Stimulated activated naive B cell treated with anti-CD40 and anti-IgM and Interleukin-4, amounts not matched to agents 10 μg/mL and 1 μg/mL and 100 μg/mL, for 72 hours (primary cell): Measurements from ENCODE around the gene ITGA8.
"Not testable (repeated sequence)": the region's sequence is repeated elsewhere in the genome, so short reads cannot be mapped to it uniquely, and the experiment has no call there.

Experiments
- ATAC-seq, 2 donors: fragments of 150-1000 bp; cut with Tn5 transposase; replicated peaks; 2 replicates each; pipeline ENCODE4 v1.10.0; 2021; ENCODE audit warnings: moderate library complexity in 1 of 2
- DNase-seq: peaks from one replicate; pipeline ENCODE4 v3.0.0; 2021
- H3K27ac Mint-ChIP-seq: one replicate; pipeline ENCODE4 v1.8.0; 2022; ENCODE audit warnings: mild to moderate bottlenecking, mixed read lengths
- H3K27me3 Mint-ChIP-seq, 2 donors: one replicate each; pipeline ENCODE4 v1.8.0; 2022; ENCODE audit warnings: mixed read lengths in 2 of 2
- H3K36me3 Mint-ChIP-seq, 2 donors: one replicate each; pipeline ENCODE4 v1.8.0; 2022; ENCODE audit warnings: mixed read lengths in 2 of 2, mild to moderate bottlenecking in 1 of 2
- H3K4me1 Mint-ChIP-seq, 2 donors: one replicate each; pipeline ENCODE4 v1.8.0; 2022; ENCODE audit warnings: mixed read lengths in 2 of 2, mild to moderate bottlenecking in 1 of 2
- H3K4me3 Mint-ChIP-seq, 2 donors: one replicate each; pipeline ENCODE4 v1.8.0; 2022; ENCODE audit warnings: mild to moderate bottlenecking in 2 of 2, mixed read lengths in 2 of 2, moderate library complexity in 1 of 2
- H3K9me3 Mint-ChIP-seq, 2 donors: one replicate each; pipeline ENCODE4 v1.8.0; 2022; ENCODE audit warnings: mixed read lengths in 2 of 2, mild to moderate bottlenecking in 1 of 2

The ITGA8 gene

DNA sequence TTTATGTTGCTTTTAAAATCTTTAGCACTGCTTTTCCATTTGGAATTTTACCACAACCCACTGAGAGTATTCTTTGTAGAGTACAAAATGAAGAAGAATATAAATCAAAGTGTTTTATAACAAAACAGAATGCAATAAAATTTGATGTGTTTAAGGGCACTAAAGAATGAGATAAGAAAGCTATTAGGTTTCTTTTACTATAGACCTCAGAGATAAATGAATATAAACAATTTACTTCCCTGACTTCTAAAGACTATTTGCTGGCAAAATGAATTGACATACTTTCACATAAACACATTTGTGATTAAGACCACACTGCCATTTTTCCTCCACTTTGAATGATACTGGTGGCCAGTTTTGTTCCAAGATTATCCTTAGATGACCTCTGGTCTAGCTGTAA lies 124.5 kb downstream of the ITGA8 start:
- Mint-ChIP-seq H3K4me3 (no peak overlapping the region), H3K27me3 (peaks cover 3 to 6% of the 10 kb centered on the region in 2 donors), H3K4me1 (no peaks in the 10 kb centered on the region), H3K36me3 (no peaks in the 10 kb centered on the region), H3K9me3 (peaks cover 10 to 12% of the 10 kb centered on the region in 2 donors), H3K27ac (no peak overlapping the region)
- ATAC-seq (no peak), DNase-seq (no peak)

DNA sequence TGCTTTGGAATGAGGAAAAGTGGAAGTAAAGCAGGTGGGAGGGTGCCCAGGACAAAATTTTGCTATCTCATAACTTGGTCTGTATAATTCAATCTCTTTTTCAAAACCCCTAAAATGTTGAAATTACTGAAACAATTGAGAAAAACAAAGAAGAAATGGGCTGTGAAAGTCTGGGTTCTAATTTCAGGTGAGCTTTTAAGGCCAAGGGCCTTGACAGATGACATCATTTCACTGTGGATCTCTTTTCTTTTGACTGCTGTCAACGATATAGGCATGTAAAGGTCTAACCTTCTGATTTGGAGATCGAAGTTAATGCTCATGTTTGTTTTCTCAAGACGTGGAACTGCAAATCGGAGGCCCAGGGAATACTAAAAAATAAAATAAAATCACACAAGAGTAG lies 127.8 kb downstream of the ITGA8 start:
- H3K36me3 Mint-ChIP-seq: no peaks in the 10 kb centered on the region

DNA sequence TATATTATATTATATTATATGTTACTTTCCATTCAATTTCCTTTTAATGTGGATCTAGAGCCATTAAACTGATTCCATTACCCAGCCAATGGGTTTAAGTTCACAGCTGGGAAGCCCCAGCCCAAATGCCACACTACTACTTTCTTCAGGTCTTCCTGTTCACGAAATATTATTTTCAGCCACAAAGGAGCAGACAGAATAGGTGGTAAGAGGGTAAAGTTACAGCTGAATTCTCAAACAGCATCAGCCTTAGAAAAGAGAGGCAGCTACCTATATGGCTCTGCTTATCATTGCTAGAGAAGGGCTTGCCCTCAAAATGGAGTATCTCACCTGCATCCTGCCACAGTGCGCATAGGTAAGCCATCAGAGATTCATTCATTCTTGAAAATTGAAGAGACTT lies 128.3 kb downstream of the ITGA8 start:
- Mint-ChIP-seq H3K4me3 (no peak overlapping the region), H3K9me3 (peaks cover 10 to 12% of the 10 kb centered on the region in 2 donors), H3K36me3 (no peaks in the 10 kb centered on the region), H3K27ac (no peak overlapping the region), H3K27me3 (no peaks in the 10 kb centered on the region), H3K4me1 (no peaks in the 10 kb centered on the region)
- ATAC-seq (no peak), DNase-seq (no peak)

More for the DNA sequence above, 127.8 kb downstream of the ITGA8 start:
- DNase-seq (no peak), ATAC-seq (no peak)
- H3K27ac Mint-ChIP-seq: no peak overlapping the region
- H3K27me3 Mint-ChIP-seq: no peaks in the 10 kb centered on the region
- no peaks in the 10 kb centered on the region for H3K4me1 Mint-ChIP-seq
- H3K9me3 Mint-ChIP-seq: peaks cover 10 to 12% of the 10 kb centered on the region in 2 donors
- H3K4me3 Mint-ChIP-seq: no peak overlapping the region

DNA sequence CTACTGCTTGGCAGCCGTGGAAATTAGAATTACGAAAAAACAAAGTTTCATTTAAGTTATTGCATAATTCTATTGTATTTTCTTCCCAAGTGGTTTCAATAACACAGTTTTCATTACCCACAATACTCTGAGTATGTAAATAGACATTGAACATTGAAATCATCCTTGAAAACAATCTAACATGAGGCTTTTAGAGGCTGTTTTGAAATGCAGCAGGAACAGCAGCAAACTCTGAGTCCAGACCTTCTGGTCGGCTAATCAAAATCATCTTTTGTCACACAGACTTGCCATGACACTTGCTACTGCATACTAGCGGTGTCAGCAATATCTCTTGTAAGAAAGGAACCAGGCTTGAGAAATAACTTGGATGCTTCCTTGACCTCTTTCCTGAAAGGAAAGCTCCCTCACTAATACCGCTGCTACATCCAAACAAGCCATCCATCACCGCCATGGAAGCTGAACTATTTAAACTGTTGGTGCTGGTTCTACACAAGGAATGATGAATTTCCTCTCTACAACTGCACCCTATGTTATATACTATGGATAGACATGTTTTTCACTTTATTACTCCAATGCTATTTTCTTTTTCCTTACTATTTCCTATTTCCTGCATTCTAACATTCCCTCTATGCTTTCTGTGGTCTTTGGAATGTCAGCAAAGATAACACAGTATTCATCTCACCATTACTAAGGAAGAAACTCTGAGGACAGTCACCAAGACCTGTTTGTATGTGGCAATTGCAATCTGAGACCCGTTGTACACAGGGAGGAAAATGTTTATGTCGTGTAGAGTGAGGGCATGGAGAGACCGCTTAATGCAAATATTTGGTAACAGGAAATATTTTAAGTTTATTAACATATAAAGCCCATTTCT lies 130.8 kb downstream of the ITGA8 start:
- Mint-ChIP-seq H3K27ac (no peak overlapping the region), H3K4me1 (no peaks in the 10 kb centered on the region), H3K27me3 (no peaks in the 10 kb centered on the region), H3K9me3 (peaks cover 10 to 12% of the 10 kb centered on the region in 2 donors), H3K36me3 (no peaks in the 10 kb centered on the region), H3K4me3 (no peak overlapping the region)
- DNase-seq (no peak), ATAC-seq (no peak)

DNA sequence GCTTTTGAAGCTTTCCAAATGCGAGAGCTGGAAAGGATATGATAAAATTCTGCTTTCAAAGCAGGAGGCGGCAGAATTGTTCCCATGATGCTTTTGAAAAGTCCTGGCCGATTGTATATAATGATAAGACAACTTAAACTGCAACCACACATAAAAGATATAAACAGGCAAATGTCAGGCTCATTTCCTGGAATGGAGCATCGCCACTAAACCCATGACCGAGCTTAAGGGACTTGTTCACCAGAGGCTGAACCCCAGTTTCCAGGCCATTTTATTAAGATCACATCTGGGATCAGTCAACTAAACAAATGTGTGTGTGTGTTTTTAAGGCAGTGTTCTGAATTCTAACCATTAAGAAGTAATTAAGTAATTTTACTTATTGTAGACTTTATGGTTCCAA lies 131.6 kb downstream of the ITGA8 start:
- Mint-ChIP-seq H3K9me3 (peaks cover 6 to 12% of the 10 kb centered on the region in 2 donors), H3K27me3 (no peaks in the 10 kb centered on the region), H3K4me1 (no peaks in the 10 kb centered on the region), H3K36me3 (no peaks in the 10 kb centered on the region), H3K4me3 (no peak overlapping the region), H3K27ac (no peak overlapping the region)
- no peak for DNase-seq
- ATAC-seq: no peak

DNA sequence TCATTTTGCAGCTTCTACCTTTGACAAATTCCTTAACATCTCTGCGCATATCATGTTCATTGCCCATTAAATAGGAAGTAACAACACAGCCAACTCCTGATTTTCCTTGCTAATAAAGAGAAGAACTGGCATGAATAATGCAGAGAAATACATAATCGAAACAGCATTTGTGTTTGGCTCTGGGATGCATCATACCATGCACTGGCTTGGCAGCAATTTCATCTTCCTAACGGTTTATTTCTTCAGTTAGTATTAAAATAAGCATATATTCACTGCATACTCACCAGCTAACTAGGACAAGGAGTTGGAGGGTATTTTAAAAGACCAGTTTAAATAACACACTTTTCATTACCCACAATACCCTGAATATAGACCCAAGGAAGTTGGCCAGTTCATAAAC lies 132.5 kb downstream of the ITGA8 start:
- Mint-ChIP-seq H3K27ac (no peak overlapping the region), H3K9me3 (peaks cover 6 to 11% of the 10 kb centered on the region in 2 donors), H3K4me1 (no peaks in the 10 kb centered on the region), H3K27me3 (no peaks in the 10 kb centered on the region), H3K36me3 (no peaks in the 10 kb centered on the region), H3K4me3 (no peak overlapping the region)
- no peak for DNase-seq
- ATAC-seq: no peak

DNA sequence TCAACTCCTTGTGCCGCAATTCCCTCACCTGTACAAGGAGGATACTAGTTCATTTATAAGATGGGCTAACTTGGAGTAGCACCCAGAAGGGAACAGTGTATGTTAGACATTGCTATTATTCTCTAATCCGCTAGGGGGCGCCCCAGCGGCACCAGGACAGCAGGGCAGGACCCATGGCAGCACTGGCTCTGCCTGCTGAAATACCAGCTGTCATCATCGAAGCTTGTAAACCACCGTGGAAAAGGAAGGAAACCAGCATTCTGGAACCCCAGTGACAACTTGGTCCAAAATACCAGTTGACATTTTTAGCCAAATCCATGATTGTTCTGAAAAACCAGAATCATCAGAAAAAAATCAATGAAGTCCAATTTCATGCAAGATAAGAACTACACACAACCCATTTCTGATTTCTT lies 134.4 kb downstream of the ITGA8 start:
- no peaks in the 10 kb centered on the region for H3K4me1 Mint-ChIP-seq
- peaks cover 7% of the 10 kb centered on the region in 2 donors for H3K9me3 Mint-ChIP-seq
- no peak overlapping the region for H3K27ac Mint-ChIP-seq
- no peaks in the 10 kb centered on the region for H3K27me3 Mint-ChIP-seq
- DNase-seq (peak; percentile 1), ATAC-seq (peak; percentile 65 to 80)
- H3K36me3 Mint-ChIP-seq: no peaks in the 10 kb centered on the region
- no peak overlapping the region for H3K4me3 Mint-ChIP-seq

DNA sequence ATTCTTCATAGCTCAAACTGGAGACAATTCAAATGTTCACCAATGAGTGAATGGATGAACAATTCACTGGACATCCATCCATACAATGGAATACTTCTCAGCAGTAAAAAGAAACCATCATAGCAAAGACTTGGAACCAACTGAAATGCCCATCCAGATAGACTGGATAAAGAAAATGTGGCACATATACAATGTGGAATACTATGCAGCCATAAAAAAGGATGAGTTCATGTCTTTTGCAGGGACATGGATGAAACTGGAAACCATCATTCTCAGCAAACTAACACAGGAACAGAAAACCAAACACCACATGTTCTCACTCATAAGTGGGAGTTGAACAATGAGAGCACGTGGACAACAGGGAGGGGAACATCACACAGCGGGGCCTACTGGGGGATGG lies 136.8 kb downstream of the ITGA8 start:
- H3K27ac Mint-ChIP-seq, DNase-seq, H3K4me3 Mint-ChIP-seq, H3K9me3 Mint-ChIP-seq, H3K27me3 Mint-ChIP-seq, ATAC-seq, H3K36me3 Mint-ChIP-seq, H3K4me1 Mint-ChIP-seq: not testable (repeated sequence)

DNA sequence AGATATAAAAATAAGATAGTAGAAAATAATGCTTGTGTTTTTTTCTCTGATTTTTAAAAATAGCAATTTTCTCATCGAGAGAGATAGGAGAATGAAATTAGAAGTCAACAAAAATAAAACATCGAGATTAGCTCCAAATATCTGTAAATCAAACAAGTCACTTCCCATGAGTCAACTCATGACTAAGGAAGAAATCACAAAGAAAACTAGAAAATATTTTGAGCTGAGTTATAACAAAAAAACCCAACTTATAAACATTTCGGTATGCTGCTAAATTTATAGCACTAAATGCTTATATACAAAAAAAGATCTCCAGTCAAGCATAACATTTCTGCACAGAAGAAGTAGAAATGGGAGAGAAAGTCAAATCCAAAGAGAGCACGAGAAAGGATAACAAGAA lies 140.1 kb downstream of the ITGA8 start:
- no peak overlapping the region for H3K4me3 Mint-ChIP-seq
- no peaks in the 10 kb centered on the region for H3K36me3 Mint-ChIP-seq
- H3K9me3 Mint-ChIP-seq: peaks cover 7 to 8% of the 10 kb centered on the region in 2 donors
- H3K4me1 Mint-ChIP-seq: no peaks in the 10 kb centered on the region
- ATAC-seq (no peak), DNase-seq (no peak)
- H3K27me3 Mint-ChIP-seq: peaks cover 0 to 5% of the 10 kb centered on the region in 2 donors
- H3K27ac Mint-ChIP-seq: no peak overlapping the region

DNA sequence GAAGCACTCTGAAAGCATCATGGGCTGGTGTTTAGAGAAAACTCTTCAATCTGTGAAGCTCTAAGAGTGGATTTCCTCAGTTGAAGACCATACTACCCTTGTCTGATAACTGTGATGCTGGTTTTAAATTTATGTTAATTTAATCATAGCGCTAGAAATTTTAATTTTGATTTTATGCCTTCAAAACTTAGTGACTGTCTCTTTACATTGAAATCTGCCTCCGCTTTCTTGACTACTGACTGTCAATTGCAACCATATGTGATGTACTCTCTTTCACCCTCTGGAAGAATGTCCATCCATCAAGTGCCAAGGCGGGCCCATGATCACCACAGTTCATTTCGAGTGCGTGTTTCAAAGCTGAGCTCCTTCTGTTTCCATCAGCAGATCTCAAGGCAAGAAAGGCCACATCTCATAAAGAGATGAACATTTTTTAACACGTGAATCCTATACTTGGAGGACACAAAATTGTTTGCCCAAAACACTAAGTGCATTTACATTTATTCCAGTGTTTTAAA lies 147.1 kb downstream of the ITGA8 start:
- ATAC-seq (no peak), DNase-seq (no peak)
- H3K9me3 Mint-ChIP-seq: peaks cover 0 to 2% of the 10 kb centered on the region in 2 donors
- peaks cover 0 to 6% of the 10 kb centered on the region in 2 donors for H3K27me3 Mint-ChIP-seq
- H3K4me3 Mint-ChIP-seq: no peak overlapping the region
- H3K27ac Mint-ChIP-seq: no peak overlapping the region
- H3K4me1 Mint-ChIP-seq: peaks cover 0 to 1% of the 10 kb centered on the region in 2 donors
- H3K36me3 Mint-ChIP-seq: no peaks in the 10 kb centered on the region

DNA sequence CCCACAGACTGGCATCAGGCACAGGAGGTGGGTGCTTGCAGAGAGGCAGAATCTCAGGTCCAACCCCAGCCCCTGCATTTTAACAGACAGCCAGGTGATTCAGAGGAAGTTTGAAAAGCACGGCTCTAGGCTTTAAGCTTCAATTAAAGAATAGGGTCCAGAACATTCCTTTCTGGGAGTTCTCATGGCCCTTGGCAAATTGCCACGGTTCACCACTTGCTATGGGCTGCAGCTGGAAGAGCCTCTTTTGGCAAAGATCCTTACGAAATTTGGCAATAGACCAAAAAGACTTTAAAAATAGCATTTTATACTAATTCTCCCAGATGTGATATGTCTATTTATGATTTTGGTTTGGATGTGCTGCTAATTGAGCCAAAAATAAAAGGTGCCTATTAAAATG lies 148.1 kb downstream of the ITGA8 start:
- H3K4me1 Mint-ChIP-seq: peaks cover 0 to 4% of the 10 kb centered on the region in 2 donors
- ATAC-seq (no peak), DNase-seq (no peak)
- H3K36me3 Mint-ChIP-seq: no peaks in the 10 kb centered on the region
- peaks cover 0 to 6% of the 10 kb centered on the region in 2 donors for H3K27me3 Mint-ChIP-seq
- H3K9me3 Mint-ChIP-seq: peaks cover 0 to 2% of the 10 kb centered on the region in 2 donors
- no peak overlapping the region for H3K27ac Mint-ChIP-seq
- H3K4me3 Mint-ChIP-seq: no peak overlapping the region

DNA sequence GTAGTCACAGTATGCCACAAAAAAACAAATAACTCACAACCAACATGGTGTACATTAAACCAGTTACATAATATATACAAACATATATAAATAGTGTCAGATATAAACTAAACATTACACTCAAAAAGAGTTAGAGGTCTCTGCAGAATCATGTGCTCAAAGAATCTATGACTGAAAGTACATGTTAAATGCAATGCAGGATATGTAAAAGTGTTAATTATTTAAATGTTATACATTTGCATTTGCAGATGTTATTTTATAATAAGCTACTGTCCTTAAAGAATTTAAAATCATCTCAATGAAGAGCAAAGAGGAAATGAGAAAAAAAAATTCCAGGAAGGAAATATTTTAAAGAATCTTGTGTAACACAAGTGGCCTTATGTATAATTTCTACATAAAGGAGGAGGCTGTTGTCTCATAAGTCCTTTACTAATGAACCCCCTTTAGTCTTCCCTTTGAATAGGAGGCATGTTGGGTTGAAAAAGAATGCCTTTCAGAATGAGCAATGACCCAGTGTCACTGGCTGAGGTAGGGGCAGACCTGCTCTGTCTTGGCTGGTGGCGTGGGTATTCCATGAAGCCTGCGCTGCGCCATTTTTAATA lies 148.9 kb downstream of the ITGA8 start:
- Mint-ChIP-seq H3K27me3 (peaks cover 0 to 6% of the 10 kb centered on the region in 2 donors), H3K9me3 (peaks cover 0 to 2% of the 10 kb centered on the region in 2 donors), H3K27ac (no peak overlapping the region), H3K36me3 (no peaks in the 10 kb centered on the region), H3K4me1 (peaks cover 0 to 4% of the 10 kb centered on the region in 2 donors), H3K4me3 (no peak overlapping the region)
- DNase-seq (no peak), ATAC-seq (no peak)

DNA sequence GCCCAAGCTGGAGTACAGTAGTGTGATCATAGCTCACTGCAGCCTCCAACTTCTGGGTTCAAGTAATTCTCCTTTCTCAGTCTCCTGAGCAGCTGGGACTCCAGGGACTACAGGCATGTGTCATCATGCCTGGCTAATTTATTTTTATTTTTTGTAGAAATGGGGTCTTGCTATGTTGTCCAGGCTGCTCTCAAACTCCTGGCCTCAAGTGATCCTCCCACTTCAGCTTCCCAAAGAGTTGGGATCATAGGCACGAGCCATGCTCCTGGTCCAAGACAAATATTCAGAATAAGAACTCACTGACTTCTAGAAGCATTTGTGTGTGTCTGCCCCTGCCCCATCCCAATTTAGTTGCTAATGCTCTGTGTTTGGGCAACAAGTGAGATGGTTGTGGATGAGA lies 151.8 kb downstream of the ITGA8 start:
- Mint-ChIP-seq H3K27ac (no peak overlapping the region), H3K9me3 (peaks cover 0 to 4% of the 10 kb centered on the region in 2 donors), H3K4me3 (no peak overlapping the region), H3K4me1 (peaks cover 0 to 4% of the 10 kb centered on the region in 2 donors), H3K36me3 (no peaks in the 10 kb centered on the region), H3K27me3 (peaks cover 0 to 6% of the 10 kb centered on the region in 2 donors)
- DNase-seq (no peak), ATAC-seq (no peak)

DNA sequence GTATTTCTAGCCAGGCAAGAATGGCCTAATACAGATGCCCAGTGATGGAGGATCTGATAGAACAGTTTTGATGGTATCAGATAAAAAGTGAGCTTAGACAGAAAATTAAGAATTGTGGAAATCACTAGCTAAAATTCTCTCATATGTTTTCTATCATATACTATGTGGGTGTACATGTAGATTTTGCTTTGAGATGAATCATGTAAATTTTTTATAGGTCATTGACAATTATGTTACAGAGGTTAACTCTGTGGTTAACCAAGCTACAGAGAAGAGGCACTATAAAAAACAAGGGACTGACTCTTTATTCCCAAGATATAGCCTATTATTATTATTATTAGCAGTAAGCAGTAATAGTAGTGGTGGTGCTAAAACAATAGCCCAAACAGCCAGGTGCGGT lies 156.5 kb downstream of the ITGA8 start:
- ATAC-seq (no peak), DNase-seq (no peak)
- Mint-ChIP-seq H3K4me3 (no peak overlapping the region), H3K27me3 (peaks cover 5 to 12% of the 10 kb centered on the region in 2 donors), H3K4me1 (peaks cover 0 to 4% of the 10 kb centered on the region in 2 donors), H3K9me3 (peaks cover 4 to 6% of the 10 kb centered on the region in 2 donors), H3K27ac (no peak overlapping the region), H3K36me3 (no peaks in the 10 kb centered on the region)

DNA sequence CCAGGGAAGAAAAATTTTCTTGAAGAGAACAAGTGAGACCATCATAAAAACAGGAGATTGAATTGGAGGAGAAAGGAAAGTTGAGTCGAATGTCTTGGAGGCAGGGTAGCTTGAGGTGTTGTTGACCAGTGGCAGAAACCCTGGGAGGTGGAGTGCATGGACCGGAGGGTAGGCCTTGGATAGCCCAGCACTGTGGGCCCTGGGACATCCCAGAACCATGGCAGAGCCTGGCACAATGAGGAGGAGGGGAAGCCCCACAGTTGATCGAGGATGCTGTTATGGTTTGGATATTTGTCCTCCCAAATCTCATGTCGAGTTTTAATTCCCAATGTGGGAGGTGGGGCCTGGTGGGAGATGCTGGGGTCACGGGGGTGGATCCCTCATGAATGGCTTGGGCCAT lies 157.1 kb downstream of the ITGA8 start:
- no peak for ATAC-seq
- Mint-ChIP-seq H3K9me3 (peaks cover 4 to 6% of the 10 kb centered on the region in 2 donors), H3K27me3 (peaks cover 5 to 12% of the 10 kb centered on the region in 2 donors), H3K4me1 (peaks cover 0 to 3% of the 10 kb centered on the region in 2 donors), H3K27ac (no peak overlapping the region), H3K36me3 (no peaks in the 10 kb centered on the region), H3K4me3 (no peak overlapping the region)
- no peak for DNase-seq
